AG09319 (cell line): ENCODE measurements around the gene LCE5A.

ENCODE experiments used
- DNase-seq: peaks from one replicate; pipeline ENCODE4 v3.0.0-alpha.2; 2010; ENCODE audit warnings: low read depth; ENCODE audit errors: extremely low read depth
- TF ChIP-seq, protein P1 (sequence below): IDR thresholded peaks from 2 replicates; pipeline ENCODE4 v1.5.1; 2011; ENCODE audit warnings: low read depth, mild to moderate bottlenecking, inconsistent platforms, low read length, moderate library complexity

Gene LCE5A

DNA sequence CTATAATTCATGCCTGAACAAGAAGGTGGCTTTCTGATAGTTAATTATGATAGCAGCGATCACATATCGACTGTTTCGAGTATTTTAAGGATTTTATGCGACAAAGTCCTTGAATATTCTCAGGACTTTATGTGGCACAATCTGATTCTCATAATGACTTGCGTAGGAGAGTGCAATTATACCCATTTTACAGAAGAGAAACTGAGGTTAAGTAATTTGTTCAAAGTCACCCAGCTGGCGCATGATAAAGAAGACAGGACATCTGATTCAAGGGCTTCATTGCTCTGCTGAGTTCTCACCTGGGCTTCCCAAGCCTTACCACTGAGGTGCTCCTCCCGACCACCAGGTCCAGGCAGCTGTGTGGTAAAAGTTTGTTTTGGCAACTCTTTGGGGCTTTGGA lies 5.5 kb downstream of the LCE5A start:
- TF ChIP-seq, protein P1, sequence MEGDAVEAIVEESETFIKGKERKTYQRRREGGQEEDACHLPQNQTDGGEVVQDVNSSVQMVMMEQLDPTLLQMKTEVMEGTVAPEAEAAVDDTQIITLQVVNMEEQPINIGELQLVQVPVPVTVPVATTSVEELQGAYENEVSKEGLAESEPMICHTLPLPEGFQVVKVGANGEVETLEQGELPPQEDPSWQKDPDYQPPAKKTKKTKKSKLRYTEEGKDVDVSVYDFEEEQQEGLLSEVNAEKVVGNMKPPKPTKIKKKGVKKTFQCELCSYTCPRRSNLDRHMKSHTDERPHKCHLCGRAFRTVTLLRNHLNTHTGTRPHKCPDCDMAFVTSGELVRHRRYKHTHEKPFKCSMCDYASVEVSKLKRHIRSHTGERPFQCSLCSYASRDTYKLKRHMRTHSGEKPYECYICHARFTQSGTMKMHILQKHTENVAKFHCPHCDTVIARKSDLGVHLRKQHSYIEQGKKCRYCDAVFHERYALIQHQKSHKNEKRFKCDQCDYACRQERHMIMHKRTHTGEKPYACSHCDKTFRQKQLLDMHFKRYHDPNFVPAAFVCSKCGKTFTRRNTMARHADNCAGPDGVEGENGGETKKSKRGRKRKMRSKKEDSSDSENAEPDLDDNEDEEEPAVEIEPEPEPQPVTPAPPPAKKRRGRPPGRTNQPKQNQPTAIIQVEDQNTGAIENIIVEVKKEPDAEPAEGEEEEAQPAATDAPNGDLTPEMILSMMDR: no peak
- DNase-seq: no peak

DNA sequence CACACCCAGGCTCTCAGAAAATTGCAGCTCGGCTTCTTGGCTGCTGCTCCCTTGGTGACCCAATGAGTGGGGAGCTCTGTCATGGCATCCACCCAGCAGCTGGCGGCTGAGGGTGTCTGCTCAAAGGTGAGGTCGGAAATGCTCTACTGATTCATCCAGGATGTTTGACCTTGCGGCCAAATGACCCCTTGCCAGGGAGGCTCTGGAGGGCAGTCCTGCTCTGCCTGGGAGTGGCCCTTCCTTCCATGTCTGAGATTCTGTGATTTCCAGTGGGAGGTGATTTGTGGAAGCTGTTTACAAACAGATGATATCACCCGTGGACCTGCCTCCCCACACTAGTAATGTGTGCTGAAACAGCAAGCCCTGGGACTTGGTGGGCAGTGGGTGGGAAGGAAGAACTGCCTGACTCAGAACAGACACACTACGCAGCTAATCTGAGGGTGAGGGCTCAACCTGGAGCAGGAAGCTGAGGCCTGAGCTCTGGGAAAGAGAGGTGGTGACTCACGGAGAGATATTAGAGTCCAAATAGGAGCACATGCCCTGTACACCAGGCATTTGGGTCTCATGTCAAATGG lies 6.7 kb downstream of the LCE5A start:
- TF ChIP-seq, protein P1: no peak
- DNase-seq: no peak

DNA sequence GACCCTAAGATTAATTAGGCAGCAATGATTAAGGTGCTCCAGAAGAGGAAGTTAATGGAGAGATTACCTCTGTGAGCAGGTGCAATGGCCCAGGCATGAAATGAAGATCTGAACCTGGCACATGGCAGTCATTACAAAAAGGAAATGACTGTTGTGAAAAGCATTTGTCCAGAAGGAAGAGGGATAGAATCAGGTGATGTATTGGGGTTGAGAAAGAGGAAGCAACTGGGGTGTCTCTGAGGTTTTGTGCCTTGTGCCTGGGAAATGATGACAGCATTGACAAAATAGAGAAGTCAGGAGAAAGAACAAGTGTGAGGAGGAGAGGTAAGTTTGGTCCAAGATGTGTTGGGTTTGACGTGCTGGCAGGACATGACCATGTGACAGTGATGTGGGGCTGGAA lies 9.2 kb downstream of the LCE5A start:
- TF ChIP-seq, protein P1: no peak
- no peak for DNase-seq

DNA sequence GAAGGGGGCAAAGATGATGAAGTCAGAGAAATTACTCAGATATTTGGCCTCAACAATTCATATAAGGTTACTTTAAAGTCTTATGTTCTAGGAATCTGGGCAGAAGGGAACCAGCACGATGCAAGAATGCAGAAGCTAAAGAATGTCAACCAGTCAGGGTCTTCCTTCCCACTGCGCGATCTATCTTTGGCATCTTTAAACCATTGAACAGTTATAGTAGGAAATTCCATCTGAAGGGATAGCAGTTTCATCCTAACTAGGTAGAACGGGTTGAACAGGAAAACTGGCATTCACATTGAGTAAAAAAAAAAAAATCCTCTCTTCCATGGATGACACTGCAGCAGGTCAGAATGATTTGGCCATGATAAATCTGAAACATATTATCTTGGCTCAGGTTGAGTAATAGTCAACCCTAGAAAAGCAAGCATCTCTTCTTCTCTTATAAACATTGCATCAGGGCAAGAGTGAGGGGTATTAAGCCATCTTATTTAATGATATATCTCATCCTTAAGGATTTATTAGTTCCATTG lies 10.0 kb downstream of the LCE5A start:
- no peak for DNase-seq
- TF ChIP-seq, protein P1: no peak

DNA sequence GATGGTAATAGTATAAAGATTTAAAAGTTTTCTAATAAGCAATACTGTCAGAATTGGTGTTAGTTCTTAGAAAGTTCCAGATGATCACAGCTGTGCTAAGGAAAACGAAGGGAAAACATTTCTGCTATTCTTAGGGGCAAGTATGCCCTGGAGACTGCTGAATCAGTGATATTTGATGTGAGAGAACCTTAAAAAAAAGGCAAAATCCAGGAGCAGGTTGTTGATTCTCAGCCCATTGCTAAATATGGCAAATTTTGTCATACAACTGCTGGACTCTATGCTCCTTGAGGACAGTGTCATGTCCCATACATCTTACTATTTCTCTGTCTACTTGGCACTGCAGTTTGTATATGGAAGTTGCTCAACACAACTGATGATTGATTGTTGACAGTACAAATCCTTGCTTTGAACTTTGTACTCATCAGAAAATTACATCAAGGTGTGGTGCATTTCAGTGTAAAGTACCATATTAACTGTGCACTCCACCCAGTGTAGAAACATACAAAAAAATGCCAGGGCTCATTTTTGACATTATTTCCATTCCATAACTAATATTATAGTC lies 14.6 kb downstream of the LCE5A start:
- TF ChIP-seq, protein P1: no peak
- DNase-seq: no peak

DNA sequence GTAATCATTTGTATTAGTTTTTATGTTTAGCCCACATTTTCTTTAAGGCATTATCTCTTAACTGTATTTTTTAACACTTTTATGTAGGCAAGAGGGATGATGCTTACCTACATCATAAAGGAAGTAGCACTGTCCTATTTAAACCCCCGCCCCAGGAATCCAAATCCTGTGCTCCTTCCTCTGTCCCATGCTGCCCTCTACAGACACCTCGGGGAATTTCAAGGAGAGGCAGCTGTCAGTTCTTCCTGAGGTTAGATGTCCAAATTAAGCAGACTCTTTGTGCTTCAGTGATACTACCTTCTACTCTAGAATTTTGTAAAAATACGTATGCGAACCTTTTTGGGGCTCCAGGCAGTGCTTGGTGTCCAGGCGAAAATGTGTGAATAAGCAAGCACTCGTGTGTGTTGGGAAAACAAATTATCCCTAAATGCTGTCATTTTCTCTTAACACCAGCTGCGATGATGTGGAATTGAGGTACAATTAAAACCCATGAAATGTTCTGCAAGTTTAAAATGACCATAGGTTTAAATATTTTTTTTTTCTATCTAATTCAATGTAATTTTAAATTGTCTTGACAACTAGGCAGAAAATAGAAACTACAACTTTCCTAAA lies 22.8 kb downstream of the LCE5A start:
- DNase-seq: no peak
- TF ChIP-seq, protein P1: peak; percentile 50

DNA sequence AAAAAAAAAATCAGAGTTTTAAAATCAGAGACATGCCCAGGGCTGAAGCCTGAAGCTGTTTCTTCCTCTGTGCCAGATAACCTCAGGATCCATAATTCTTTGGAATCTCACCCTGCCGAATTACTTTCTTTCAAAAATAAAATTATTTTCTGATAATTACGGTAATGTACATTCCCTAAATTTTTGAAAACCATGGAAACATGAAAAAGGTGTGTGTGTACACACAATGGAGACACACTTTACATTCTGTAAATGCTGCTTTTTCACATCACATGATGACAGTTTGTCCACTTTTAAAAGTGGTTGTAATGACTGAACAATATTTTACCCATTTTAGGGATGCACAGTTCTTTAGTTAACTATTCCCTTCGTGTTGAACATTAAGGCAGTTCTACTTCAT lies 25.2 kb downstream of the LCE5A start:
- TF ChIP-seq, protein P1: no peak
- no peak for DNase-seq
